ENCODE results near the gene RIMBP2.
"Not testable (repeated sequence)": the region's sequence is repeated elsewhere in the genome, so short reads cannot be mapped to it uniquely, and the experiment has no call there.

The RIMBP2 gene

GRCh38 chr12:130738403-130738802 is 22.3 kb upstream of the RIMBP2 start:
- not testable (repeated sequence) for DNase-seq (ENCODE audit: insufficient read length, low spot score)

GRCh38 chr12:130737731-130738130 is 21.6 kb upstream of the RIMBP2 start:
- DNase-seq (ENCODE audit: insufficient read length, low spot score), result no peak
- no peak for FAIRE-seq

More at GRCh38 chr12:130738403-130738802, 22.3 kb upstream of the RIMBP2 start:
- not testable (repeated sequence) for FAIRE-seq

GRCh38 chr12:130729344-130729743 is 13.2 kb upstream of the RIMBP2 start:
- DNase-seq (ENCODE audit: insufficient read length, low spot score) (no peak), FAIRE-seq (no peak)

DNA sequence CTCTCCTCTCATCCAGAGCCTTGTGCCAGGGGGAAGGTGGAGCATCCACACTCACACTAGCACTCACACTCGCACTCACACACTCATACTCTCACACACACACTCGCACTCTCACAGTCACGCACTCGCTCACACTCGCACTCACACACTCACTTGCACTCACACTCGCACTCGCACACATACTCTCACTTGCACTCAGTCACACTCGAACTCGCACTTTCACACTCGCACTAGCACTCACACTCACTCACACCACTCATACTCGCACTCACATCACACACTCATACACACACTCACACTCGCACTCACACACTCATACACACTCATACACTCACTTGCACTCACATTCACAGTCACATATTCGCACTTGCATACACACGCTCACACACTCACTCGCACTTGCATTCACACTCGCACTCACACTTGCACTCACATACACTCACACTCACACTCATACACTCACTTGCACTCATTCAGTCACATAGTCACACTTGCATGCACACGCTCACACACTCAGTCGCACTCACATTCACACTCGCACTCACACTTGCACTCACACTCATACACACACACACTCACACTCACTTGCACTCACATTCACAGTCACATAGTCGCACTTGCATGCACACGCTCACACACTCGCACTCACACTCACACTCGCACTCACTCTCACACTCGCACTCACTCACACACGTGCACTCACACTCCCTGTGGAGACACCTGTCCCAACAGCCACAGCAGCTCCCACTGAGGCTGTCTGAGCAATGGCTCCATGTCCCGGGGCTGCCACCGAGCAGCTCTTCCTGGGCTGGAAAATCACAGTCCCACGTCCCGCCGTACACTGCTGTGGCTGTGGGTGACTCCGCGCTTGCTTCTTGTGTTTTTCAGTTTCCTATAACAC is 12.3 kb upstream of the RIMBP2 start:
- FAIRE-seq (no peak), DNase-seq (ENCODE audit: insufficient read length, low spot score) (no peak)

DNA sequence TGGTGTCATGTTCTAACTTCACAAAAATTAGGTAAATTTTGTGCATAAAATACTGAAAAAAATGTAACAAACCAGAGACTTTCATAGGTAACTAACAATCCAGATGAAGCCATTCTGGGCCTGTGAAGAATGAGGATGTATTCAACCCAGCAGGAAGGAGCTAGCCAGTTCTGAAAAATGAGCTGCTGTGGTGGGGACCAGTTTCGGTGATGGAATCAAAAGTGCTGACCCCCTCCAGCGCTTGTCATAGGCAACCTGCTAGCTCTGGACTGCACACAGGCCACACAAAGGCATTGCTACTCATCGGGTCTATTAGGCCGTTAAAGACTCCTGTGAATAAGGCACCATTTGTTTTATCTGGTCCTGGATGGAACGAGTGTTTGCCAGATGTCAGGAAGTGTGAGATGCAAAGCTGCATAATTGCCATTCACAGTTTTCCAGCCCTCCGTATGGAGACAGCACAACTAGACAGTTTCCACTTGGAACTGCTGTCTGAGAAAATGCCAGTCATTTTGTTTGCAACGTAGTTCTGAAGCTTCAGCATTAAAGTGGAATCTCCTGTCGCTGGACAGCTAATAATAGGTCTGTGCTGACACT is 3.3 kb upstream of the RIMBP2 start:
- DNase-seq (ENCODE audit: insufficient read length, low spot score) (no peak), FAIRE-seq (no peak)

- FAIRE-seq (no peak), DNase-seq (ENCODE audit: insufficient read length, low spot score) (no peak)
Observed at GRCh38 chr12:130717752-130718151, 1.7 kb upstream of the RIMBP2 start.

DNA sequence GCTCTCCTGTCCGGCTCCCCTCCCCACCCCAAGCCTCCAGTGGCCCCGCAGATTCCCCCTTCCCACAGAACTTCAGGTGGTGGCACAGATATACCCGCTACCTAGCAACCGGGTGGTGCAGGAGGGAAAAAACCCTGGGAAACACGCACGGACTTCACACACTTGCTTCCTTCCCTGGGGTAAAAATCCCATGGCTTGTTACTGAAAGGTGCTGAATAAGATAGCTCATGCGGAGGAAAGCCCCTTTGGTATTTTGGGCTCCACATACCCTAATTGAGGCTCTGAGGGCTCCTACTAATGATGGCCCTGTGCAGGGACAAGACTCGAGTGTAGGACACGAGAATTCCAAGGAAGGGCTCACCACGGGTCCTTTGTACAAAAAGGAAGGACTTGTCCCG is 869 bp upstream of the RIMBP2 start:
- DNase-seq (ENCODE audit: insufficient read length, low spot score) (no peak), FAIRE-seq (no peak)

- no peak for FAIRE-seq
- no peak for DNase-seq (ENCODE audit: insufficient read length, low spot score)
Observed at GRCh38 chr12:130715150-130715997, 725 bp downstream of the RIMBP2 start.

- no peak for DNase-seq (ENCODE audit: insufficient read length, low spot score)
- FAIRE-seq, result no peak
Observed at GRCh38 chr12:130714591-130715149, 1.4 kb downstream of the RIMBP2 start.

DNA sequence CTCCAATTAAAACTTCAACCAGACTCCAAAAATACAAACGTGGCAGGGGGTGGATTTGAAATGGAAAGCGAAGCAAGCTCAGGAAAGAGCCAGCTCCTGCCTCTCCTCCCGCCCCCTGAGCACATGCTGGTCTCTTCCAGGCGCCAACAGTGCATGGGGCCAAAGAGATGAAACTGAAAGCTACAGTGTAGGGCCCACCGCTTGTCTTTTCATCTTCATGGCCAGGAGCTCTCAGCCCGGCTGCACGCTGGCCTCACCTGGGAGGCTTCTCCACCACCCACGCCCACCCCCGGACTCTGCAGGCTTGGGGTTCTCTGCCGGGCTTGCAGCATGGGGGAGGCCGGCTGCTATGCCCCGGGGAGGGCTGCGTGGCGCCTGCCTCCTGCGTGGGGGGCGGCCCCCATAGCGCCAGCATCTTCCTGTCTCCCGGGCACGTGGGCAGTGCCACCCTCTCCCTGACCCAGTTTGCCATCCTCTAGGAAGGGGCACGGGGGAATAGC is 2.0 kb downstream of the RIMBP2 start:
- FAIRE-seq (no peak), DNase-seq (ENCODE audit: insufficient read length, low spot score) (no peak)

DNA sequence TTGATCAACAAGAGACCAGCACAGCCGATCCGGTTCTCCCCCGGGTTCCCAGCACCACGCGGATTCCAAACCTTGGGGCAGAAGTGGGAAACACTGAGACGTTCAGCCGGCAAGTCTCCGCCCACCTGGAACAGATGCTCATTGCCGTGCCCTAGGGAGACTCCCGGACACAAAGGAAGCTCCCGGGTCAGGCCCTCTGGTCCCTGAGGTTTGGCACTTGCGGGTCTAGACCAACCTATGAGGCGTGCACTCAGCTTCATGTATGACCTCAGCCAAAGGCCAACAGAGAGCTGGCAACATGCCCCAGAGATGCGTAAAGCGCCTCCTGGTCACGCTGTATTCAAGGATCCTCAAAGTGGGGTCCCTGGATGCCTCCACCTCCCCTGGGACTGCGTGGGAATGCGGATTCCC is 2.5 kb downstream of the RIMBP2 start:
- DNase-seq (ENCODE audit: insufficient read length, low spot score), result no peak
- no peak for FAIRE-seq

DNA sequence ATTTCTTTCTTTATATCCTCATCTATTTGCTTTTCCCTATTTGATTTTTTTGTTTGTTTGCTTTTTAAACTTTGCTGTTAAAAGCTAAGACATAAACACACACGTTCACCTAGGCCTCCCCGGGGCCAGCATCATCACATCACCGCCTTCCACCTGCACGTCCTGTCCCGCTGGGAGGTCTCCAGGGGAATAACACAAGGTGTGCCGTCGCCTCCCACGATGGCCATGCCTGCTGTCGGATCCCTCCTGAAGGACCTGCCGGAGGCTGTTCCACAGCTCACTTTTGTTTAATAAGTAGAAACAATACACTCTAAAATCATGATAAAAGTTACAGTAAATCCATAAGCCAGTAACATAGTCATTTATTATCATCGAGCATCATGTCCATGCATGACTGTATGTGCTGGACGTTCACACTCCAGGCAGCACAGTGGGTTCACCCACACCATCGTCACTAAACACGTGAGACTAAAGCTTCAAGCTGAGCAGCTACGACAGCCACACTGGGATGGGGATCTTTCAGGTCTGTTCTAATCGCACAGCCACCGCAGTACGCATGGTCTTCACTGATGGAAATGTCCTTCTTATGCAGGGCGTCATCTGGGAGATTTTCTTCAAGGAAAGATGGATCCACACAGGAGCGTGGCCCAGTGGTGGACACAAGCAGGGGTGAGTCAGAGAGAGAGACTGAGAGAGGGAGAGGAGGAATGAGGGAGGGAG is 3.6 kb downstream of the RIMBP2 start:
- DNase-seq (ENCODE audit: insufficient read length, low spot score), result no peak
- FAIRE-seq, result no peak

GRCh38 chr12:130711756-130712155 is 4.3 kb downstream of the RIMBP2 start:
- DNase-seq (ENCODE audit: insufficient read length, low spot score), result no peak
- no peak for FAIRE-seq

- DNase-seq (ENCODE audit: insufficient read length, low spot score) (no peak), FAIRE-seq (no peak)
Observed at GRCh38 chr12:130710733-130711080, 5.4 kb downstream of the RIMBP2 start.

DNA sequence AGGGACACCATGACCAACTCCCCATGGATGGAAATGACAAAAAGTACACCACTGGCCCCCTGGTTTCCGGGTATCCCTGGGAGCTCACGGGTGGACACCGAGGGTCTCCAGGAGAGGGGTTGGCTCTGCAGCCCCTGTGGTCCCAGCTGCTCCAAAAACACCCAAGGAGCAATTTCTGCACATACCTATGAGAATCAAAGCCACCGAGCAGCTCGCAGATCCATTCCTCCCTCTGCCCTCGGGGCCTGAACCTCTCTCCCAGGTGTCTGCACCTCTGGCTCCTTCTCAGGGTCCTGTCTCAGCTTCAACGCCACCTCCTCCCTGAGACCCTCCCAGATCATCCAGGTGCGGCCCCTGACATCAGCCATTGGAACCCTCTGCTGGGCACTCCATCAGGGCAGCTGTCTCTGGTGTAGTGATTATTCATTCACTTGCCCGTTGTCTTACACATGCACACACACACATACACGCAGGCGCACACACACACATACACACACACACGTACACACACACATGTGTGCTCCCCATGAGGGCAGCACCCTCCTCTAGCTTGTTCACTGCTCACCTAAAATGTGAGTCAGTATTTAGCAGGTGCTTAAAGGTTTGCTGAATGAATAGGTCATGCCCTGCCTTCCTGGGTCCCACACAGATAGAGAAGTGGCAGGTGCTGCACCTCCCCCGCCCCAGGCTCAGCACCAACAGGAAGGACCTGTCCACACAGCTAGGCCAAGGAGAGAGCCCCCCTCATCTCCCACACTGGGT is 5.9 kb downstream of the RIMBP2 start:
- FAIRE-seq (no peak), DNase-seq (ENCODE audit: insufficient read length, low spot score) (no peak)

GRCh38 chr12:130709151-130709970 is 6.7 kb downstream of the RIMBP2 start:
- FAIRE-seq (no peak), DNase-seq (ENCODE audit: insufficient read length, low spot score) (no peak)

- no peak for FAIRE-seq
- DNase-seq (ENCODE audit: insufficient read length, low spot score), result no peak
Observed at GRCh38 chr12:130708648-130709047, 7.5 kb downstream of the RIMBP2 start.

- FAIRE-seq (no peak), DNase-seq (ENCODE audit: insufficient read length, low spot score) (no peak)
Observed at GRCh38 chr12:130707571-130707891, 8.6 kb downstream of the RIMBP2 start.
